HepG2 (cell line): ENCODE results near the gene CSNK2A1. TPM values are rescaled to one million over a fixed set of nuclear protein-coding genes. Genes with fewer than 3 reads are reported as not detected.

ENCODE experiments used
- ELF4 ChIP-seq: sonication (generic); formaldehyde crosslinking; IDR thresholded peaks from 2 replicates; pipeline ENCODE4 v1.5.0; 2020; ENCODE audit warnings: missing genetic modification reagents, mild to moderate bottlenecking, moderate library complexity, borderline replicate concordance
- MEIS2 ChIP-seq: sonication (generic); formaldehyde crosslinking; IDR thresholded peaks from 2 replicates; pipeline ENCODE4 v1.9.0; 2021; ENCODE audit warnings: mild to moderate bottlenecking, missing genetic modification reagents
- MTF2 ChIP-seq: sonication (generic); formaldehyde crosslinking; IDR thresholded peaks from 2 replicates; pipeline ENCODE4 v1.5.0; 2020; ENCODE audit warnings: missing genetic modification reagents, borderline replicate concordance
- MXD4 ChIP-seq: IDR thresholded peaks from 2 replicates; pipeline ENCODE4 v1.6.1; 2016; ENCODE audit warnings: mild to moderate bottlenecking, missing biosample characterization, missing genetic modification reagents
- NFYC ChIP-seq: IDR thresholded peaks from 2 replicates; pipeline ENCODE4 v1.6.1; 2016; ENCODE audit warnings: missing genetic modification reagents, missing compliant biosample characterization
- ONECUT2 ChIP-seq: sonication (generic); formaldehyde crosslinking; IDR thresholded peaks from 2 replicates; pipeline ENCODE4 v1.4.0; 2020; ENCODE audit warnings: missing genetic modification reagents
- SALL2 ChIP-seq: sonication (generic); formaldehyde crosslinking; IDR thresholded peaks from 2 replicates; pipeline ENCODE4 v1.8.1; 2023; ENCODE audit warnings: mild to moderate bottlenecking, missing genetic modification reagents, inconsistent platforms
- ZNF205 ChIP-seq: IDR thresholded peaks from 2 replicates; pipeline ENCODE4 v1.6.1; 2018; ENCODE audit warnings: missing biosample characterization, missing genetic modification reagents
- ZNF350 ChIP-seq: sonication (generic); formaldehyde crosslinking; IDR thresholded peaks from 2 replicates; pipeline ENCODE4 v1.4.0; 2020; ENCODE audit warnings: mild to moderate bottlenecking, low read depth, missing genetic modification reagents, borderline replicate concordance
- ZNF441 ChIP-seq: sonication (generic); formaldehyde crosslinking; IDR thresholded peaks from 2 replicates; pipeline ENCODE4 v1.7.0; 2021; ENCODE audit warnings: missing genetic modification reagents, borderline replicate concordance
- ZNF484 ChIP-seq: sonication (generic); formaldehyde crosslinking; IDR thresholded peaks from 2 replicates; pipeline ENCODE4 v1.5.1; 2020; ENCODE audit warnings: mild to moderate bottlenecking, low read depth, missing genetic modification reagents, borderline replicate concordance
- ZNF570 ChIP-seq: sonication (generic); formaldehyde crosslinking; IDR thresholded peaks from 2 replicates; pipeline ENCODE4 v1.4.0; 2020; ENCODE audit warnings: mild to moderate bottlenecking, missing genetic modification reagents, borderline replicate concordance
- ZNF629 ChIP-seq: sonication (generic); formaldehyde crosslinking; conservative IDR thresholded peaks from 2 replicates; pipeline ENCODE4 v1.5.0; 2020; ENCODE audit warnings: missing genetic modification reagents
- ZNF761 ChIP-seq: sonication (generic); formaldehyde crosslinking; conservative IDR thresholded peaks from 2 replicates; pipeline ENCODE4 v1.4.0; 2020; ENCODE audit warnings: mild to moderate bottlenecking, missing genetic modification reagents
- ZSCAN31 ChIP-seq: sonication (generic); formaldehyde crosslinking; IDR thresholded peaks from 2 replicates; pipeline ENCODE4 v1.5.0; 2020; ENCODE audit warnings: low read depth, mild to moderate bottlenecking, missing genetic modification reagents
- polyA plus RNA-seq, 8 experiments: library from polyadenylated mRNA; depleted of rRNA in 3 of 8; stranded (reverse) in 7 of 8; unstranded in 1 of 8; fragments of >200 nt; fragmentation: Illumina TruSeq in 4 of 8; extraction: Trizol in 4 of 8; gene quantifications; 2 replicates each; pipeline versions ENCODE4 v1.2.1 to v1.2.3, GENCODE V29; 2011 to 2016; ENCODE audit warnings: low read depth in 4 of 8, missing spikeins in 1 of 8, mixed read lengths in 1 of 8; ENCODE audit not compliant: insufficient read depth in 1 of 8
- total RNA-seq, 5 experiments: library from RNA; depleted of rRNA; stranded (reverse); fragments of >200 nt; fragmentation: Illumina TruSeq; extraction: Trizol; gene quantifications; 2 replicates each; pipeline ENCODE4 v1.2.3, GENCODE V29; 2016; ENCODE audit warnings: low read depth in 1 of 5
- TF ChIP-seq, protein P1 (sequence below): sonication (generic); formaldehyde crosslinking; conservative IDR thresholded peaks from 2 replicates; pipeline ENCODE4 v1.8.0; 2022; ENCODE audit warnings: mild to moderate bottlenecking, moderate library complexity, missing genetic modification reagents
- TF ChIP-seq, protein P2 (sequence below): sonication (generic); formaldehyde crosslinking; IDR thresholded peaks from 2 replicates; pipeline ENCODE4 v1.5.0; 2020; ENCODE audit warnings: mild to moderate bottlenecking, missing genetic modification reagents, moderate library complexity
- TF ChIP-seq, protein P3 (sequence below): sonication (generic); formaldehyde crosslinking; IDR thresholded peaks from 2 replicates; pipeline ENCODE4 v1.8.0; 2022; ENCODE audit warnings: mild to moderate bottlenecking, missing genetic modification reagents
- TF ChIP-seq, protein P4 (sequence below): sonication (generic); formaldehyde crosslinking; IDR thresholded peaks from 2 replicates; pipeline ENCODE4 v1.4.0; 2020; ENCODE audit warnings: missing genetic modification reagents
- TF ChIP-seq, protein P5 (sequence below): IDR thresholded peaks from 2 replicates; pipeline ENCODE4 v1.6.1; 2016; ENCODE audit warnings: control low read depth

CSNK2A1 gene
- total and polyA plus RNA-seq, 2 of the 13 experiments (the other 11 are each of a cell fraction or from before 2014, with no cell fraction given), result 153 to 231 TPM

DNA sequence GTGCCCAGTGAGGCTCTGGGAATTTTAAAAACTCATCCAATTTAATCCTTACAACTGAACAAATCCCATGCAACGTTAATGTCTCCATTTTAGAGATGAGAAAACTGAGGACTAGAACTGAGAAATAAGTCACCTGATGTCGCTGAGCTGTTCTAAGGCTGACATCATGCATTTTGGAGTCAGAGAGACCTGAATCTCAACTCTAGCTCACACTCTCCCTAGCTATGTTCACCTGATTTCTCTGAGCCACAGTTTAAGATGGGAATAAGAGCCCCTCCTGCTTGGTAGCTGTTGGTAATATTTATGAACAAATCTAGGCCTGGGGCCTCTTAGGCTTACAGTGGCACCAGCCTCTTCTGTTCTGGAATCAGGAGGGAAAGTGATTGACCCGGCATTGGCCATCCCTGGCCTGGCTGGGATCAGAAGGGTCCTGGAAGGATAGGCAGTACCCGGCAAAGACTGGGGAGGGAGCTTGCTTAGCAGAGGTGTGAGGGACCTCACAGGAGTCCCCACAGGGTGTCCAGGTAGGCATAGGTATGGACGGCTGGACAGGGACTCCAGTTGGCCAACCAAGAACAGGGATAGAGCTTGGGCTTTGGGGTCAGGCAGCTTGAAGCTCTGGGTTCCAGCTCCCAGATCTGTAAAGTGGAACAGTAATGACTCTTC lies 18.8 kb upstream of the CSNK2A1 start (continued):
- TF ChIP-seq, protein P1, sequence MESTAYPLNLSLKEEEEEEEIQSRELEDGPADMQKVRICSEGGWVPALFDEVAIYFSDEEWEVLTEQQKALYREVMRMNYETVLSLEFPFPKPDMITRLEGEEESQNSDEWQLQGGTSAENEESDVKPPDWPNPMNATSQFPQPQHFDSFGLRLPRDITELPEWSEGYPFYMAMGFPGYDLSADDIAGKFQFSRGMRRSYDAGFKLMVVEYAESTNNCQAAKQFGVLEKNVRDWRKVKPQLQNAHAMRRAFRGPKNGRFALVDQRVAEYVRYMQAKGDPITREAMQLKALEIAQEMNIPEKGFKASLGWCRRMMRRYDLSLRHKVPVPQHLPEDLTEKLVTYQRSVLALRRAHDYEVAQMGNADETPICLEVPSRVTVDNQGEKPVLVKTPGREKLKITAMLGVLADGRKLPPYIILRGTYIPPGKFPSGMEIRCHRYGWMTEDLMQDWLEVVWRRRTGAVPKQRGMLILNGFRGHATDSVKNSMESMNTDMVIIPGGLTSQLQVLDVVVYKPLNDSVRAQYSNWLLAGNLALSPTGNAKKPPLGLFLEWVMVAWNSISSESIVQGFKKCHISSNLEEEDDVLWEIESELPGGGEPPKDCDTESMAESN, result no peak
- TF ChIP-seq, protein P2, sequence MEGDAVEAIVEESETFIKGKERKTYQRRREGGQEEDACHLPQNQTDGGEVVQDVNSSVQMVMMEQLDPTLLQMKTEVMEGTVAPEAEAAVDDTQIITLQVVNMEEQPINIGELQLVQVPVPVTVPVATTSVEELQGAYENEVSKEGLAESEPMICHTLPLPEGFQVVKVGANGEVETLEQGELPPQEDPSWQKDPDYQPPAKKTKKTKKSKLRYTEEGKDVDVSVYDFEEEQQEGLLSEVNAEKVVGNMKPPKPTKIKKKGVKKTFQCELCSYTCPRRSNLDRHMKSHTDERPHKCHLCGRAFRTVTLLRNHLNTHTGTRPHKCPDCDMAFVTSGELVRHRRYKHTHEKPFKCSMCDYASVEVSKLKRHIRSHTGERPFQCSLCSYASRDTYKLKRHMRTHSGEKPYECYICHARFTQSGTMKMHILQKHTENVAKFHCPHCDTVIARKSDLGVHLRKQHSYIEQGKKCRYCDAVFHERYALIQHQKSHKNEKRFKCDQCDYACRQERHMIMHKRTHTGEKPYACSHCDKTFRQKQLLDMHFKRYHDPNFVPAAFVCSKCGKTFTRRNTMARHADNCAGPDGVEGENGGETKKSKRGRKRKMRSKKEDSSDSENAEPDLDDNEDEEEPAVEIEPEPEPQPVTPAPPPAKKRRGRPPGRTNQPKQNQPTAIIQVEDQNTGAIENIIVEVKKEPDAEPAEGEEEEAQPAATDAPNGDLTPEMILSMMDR (CRISPR knock-in tag), result no peak
- no peak for TF ChIP-seq ZNF761
- TF ChIP-seq SALL2 (CRISPR knock-in tag), result no peak
- no peak for TF ChIP-seq MTF2
- TF ChIP-seq ZNF205 (CRISPR knock-in tag), result no peak
- TF ChIP-seq MEIS2, result 0 out of 2 replicates have a peak, but pooled peaks have one; percentile 18
- TF ChIP-seq, protein P3, sequence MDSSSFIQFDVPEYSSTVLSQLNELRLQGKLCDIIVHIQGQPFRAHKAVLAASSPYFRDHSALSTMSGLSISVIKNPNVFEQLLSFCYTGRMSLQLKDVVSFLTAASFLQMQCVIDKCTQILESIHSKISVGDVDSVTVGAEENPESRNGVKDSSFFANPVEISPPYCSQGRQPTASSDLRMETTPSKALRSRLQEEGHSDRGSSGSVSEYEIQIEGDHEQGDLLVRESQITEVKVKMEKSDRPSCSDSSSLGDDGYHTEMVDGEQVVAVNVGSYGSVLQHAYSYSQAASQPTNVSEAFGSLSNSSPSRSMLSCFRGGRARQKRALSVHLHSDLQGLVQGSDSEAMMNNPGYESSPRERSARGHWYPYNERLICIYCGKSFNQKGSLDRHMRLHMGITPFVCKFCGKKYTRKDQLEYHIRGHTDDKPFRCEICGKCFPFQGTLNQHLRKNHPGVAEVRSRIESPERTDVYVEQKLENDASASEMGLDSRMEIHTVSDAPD (CRISPR knock-in tag), result no peak
- no peak for TF ChIP-seq ONECUT2 (CRISPR knock-in tag)
- 0 out of 2 replicates have a peak, but pooled peaks have one; percentile 2 for TF ChIP-seq MXD4 (CRISPR knock-in tag)
- peak; percentile 55 for TF ChIP-seq ZNF629
- no peak for TF ChIP-seq ZNF441 (CRISPR knock-in tag)
- no peak for TF ChIP-seq ZNF570 (CRISPR knock-in tag)
- TF ChIP-seq NFYC (CRISPR knock-in tag), result no peak
- TF ChIP-seq ZNF350 (CRISPR knock-in tag), result no peak
- TF ChIP-seq, protein P4, sequence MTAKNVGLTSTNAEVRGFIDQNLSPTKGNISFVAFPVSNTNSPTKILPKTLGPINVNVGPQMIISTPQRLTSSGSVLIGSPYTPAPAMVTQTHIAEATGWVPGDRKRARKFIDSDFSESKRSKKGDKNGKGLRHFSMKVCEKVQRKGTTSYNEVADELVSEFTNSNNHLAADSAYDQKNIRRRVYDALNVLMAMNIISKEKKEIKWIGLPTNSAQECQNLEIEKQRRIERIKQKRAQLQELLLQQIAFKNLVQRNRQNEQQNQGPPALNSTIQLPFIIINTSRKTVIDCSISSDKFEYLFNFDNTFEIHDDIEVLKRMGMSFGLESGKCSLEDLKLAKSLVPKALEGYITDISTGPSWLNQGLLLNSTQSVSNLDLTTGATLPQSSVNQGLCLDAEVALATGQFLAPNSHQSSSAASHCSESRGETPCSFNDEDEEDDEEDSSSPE, result no peak
- TF ChIP-seq ZSCAN31 (CRISPR knock-in tag), result no peak
- TF ChIP-seq, protein P5, sequence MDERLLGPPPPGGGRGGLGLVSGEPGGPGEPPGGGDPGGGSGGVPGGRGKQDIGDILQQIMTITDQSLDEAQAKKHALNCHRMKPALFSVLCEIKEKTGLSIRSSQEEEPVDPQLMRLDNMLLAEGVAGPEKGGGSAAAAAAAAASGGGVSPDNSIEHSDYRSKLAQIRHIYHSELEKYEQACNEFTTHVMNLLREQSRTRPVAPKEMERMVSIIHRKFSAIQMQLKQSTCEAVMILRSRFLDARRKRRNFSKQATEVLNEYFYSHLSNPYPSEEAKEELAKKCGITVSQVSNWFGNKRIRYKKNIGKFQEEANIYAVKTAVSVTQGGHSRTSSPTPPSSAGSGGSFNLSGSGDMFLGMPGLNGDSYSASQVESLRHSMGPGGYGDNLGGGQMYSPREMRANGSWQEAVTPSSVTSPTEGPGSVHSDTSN (CRISPR knock-in tag), result no peak
- TF ChIP-seq ZNF484 (CRISPR knock-in tag), result no peak
- no peak for TF ChIP-seq ELF4 (CRISPR knock-in tag)
- TF ChIP-seq, all 625 proteins: peak for 6
